GM18873 (cell line): ENCODE measurements around the gene COL27A1.

Experiments
- ATAC-seq: cut with Tn5 transposase; IDR thresholded peaks from one replicate; pipeline ENCODE4 v1.9.1; 2021; ENCODE audit warnings: mild to moderate bottlenecking, moderate library complexity, moderate number of reproducible peaks; ENCODE audit not compliant: unreplicated experiment, low FRiP score

Gene COL27A1

DNA sequence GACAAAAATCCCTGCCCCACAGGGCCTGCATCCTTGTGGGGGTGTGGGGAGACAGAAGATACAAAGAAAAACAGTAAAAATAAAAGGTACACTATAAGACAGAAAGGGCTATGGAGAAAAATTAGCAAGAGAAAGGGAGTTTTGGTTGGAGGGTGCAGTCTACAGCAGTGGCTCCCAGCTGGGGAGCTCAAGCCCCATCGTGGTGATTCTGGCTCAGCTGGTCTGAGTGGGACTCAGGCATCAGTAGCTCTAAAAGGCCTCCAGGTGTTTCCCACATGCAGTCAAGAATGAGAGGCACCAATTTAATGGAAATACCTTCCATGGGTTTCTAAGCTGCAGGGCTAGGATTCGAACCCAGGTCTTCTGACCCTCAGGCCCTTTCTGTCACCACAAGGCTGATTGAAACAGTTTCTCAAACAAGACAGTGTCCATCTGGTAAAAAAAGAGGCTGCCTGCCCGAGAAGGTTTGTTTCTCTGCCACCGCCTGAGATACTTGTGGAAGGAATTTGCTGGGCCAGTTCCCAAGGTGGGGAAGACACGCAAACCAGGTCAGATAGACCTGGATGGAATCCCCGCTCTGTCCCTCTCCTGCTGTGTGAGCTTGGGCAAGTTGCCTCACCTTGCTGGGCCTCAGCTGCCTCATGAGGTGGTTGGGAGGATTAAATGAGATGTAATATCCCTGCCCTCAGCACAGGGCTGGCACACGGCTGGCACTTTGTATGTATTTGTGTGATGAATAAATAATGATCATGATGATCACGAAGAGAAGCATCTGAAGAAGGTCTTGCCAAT lies 43.1 kb downstream of the COL27A1 start:
- ATAC-seq = no peak

DNA sequence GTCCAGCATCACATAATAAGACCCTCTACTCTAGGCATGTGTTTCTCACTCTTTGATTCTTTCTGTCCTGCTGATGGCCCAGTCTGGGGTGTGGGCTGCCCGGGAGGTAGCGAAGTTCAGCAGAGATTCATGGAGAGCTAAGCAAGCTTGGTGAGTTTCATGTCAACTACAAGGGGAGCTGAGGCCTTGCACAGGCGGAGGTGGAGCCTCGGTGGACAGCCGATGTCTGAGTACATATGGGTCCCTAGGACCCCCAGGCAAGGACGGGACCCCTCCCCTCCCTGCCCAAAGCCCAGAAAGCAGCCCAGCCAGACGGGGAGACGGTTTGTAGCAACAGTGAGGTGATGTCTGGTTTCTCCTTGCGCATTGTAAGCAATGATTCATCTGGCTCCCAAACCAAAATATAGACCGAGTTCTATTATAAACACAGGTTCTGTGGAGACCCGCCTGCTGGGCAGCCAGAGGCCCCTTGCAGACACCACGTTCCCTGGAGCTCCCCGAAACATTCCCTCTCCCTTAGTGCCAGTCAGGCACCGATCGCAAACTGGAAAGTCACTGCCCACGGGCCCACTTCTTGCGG lies 45.5 kb downstream of the COL27A1 start:
- ATAC-seq = no peak

DNA sequence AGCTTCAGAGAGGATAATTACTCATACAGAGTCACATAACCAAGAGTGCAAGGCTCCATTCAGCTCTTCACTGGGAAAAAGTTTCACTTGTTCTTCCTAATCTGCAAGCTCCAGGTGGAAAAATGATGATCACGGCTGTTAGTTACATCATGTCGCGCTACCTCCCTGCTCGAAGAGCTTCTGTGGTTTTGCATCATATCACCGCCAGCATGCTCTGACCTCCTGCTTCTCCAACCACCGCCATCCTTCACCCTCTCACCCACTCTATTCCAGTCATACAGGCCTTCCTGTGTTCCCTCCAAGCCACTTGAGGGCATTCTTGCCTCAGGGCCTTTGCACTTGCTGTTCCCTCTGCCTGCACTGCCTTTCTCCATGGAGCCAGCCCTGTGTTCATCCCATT lies 47.1 kb downstream of the COL27A1 start:
- no peak for ATAC-seq

DNA sequence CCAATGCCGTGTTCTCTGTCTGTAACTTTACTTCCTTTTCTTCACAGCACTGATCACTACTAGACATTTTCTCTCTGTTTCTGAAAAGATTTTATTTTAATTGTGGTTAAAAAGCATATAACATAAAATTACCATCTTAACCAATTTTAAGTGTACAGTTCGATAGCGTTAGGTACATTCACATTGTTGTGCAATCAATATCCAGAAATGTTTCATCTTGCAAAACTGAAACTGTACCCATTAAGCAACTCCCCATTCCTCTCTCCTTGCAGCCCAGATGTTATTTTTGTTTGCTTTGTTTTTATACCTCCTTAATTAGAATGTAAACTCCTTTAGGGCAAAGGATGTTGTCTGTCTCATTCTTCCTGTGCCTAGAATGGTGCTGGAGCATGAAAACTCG lies 47.5 kb downstream of the COL27A1 start:
- ATAC-seq = no peak

DNA sequence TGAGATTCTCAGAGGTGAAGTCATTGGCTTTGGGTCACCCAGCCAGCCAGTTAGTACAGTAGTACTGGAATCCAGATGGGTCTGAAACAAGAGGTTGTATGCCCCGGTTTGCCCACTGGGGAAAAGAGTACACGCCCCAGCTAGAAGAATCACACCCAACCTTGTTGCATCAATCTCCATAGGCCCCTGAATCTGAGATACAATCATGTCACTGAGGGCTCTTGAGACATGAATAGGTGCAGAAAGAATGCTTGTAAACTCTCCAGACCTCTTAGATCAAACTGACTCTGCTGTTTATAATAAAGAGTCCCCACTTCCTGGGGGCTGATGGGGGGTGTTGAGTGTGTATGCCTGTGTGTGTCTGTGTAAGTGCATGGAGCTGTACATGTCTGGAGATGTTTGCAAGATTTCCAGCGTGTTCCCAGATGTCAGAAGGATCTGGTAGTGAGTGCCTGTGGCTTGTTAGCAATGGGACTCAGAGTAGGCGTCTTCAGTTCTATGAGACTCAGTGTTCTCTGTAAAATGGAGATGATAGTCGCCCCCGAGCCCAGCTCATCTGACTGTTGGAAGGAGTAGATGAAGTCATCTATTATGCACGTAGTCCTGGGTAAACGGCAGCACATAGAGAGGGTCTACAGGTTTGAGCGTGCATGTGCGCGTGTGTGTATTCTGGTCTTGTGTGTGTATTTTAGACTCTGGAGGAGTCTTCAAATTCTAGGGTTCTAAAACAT lies 48.2 kb downstream of the COL27A1 start:
- no peak for ATAC-seq

DNA sequence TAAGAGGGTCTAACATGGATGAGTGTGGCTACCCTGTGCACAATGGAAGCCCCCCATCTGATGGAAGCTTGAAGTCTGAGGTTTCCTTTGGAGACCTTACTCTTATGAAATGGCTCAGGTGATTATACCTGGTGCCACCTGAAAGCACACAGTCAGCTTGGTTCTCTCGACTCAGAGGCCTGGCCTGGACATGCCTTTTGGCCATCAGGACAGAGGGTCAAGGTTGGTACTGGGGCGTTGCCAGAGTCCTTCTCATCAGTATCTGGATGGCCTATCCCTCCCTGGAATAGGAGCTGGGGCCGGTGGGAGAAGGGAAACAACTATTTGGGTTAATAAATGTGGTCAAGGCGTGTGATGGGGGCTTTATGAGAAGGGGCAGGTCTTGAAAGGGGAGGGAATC lies 48.9 kb downstream of the COL27A1 start:
- ATAC-seq = no peak

DNA sequence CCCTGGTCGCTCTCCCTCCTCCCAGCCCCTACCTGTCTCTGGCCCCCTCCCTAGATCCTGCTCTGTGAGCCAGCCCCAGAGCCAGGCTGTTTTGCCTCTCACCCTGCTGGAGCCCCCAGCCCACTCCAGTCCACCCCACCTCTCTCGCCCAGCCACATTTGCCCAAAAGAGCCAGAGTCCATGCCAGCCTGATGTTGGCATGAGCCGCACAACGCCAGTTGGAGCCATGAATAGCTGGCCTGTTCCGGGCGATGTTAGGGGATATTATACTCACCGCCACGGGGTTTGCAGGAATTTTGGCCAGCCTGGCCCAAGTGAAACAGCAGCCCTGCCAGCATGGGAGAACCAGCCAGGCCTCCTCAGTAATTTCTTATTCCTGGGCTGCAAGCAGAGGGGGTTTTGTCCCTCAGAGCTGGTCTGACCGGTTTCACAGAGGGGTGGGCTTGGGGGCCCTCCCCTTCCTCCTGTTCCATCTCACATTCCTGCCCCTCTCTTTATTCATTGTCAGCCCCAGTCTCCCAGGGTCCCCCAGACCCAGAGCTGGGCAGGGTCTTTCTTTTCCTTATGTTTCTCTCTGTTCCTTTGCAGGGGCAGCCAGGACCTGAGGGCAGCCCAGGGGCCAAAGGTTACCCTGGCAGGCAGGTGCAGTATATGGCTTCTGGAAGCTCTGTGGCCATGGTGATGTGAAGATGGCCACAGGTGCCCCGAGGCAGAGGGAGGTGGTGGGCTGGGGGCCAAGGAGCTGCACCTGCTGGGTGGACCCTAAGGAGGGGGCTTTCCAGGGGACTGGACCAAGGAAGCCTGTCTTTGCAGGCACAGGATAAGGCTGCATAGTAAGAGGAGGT lies 50.1 kb downstream of the COL27A1 start:
- no peak for ATAC-seq

DNA sequence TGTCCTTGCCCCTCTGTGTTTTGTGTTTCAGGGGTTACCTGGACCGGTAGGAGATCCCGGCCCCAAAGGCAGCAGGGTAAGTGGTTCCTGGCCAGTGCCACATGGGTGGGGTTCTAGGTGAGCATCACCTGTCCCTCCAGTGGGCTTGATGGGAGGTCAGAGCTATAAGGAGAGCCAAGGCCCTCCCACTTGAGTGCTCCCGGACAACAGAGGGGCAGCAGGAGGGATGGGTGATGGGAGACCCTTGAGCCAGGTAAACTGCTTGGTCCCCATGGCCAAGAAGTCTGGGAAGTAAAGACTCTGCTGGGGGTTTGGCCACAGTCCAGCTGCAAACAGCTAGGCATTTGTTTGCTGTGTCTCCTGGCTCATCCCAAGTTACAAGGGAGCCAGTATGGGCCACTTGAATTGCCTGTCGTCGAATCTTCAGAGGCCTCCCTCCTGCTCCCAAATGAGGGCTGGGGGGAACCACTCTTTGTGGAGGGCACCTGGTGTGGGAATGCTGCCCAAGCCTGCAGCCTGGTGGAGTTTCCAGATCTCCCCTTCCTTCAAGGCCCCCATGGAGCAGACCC lies 51.0 kb downstream of the COL27A1 start:
- no peak for ATAC-seq

DNA sequence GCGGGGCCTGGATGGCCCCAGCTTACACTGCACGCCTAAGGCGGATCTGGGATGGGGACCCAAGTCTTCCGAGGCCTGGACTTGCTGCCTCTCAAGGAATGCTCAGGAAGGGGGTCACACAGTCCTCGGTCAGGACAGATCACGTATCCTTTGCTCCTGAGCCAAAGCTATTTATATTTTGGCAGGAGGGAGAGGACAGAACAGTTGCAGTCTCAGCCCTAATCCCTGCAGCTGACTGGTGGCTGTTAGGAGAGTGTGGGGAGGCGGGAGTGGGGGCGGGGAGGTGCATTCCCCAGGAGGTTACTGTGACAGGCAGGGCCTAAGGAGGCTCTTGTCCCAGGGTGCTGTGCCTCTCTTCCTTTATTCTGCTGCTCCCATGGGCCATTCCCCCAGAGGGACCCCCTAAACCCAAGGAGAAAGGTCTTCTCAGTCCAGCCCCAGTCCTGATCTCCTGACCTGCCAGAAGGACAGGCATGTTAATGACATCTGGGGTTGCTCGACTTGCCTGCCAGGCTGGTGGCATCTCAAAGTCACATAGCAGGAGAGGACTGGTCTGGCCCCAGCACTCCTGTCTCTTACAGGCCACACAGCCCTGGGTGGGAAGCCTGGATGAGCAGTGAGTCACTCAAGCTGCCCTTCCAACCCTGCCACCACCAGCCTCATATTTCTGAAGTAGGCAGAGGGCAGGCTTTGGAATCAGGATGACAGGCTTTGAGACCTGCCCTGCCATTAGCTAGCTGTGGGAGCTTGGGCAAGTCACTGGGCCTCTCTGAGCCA lies 51.9 kb downstream of the COL27A1 start:
- no peak for ATAC-seq

DNA sequence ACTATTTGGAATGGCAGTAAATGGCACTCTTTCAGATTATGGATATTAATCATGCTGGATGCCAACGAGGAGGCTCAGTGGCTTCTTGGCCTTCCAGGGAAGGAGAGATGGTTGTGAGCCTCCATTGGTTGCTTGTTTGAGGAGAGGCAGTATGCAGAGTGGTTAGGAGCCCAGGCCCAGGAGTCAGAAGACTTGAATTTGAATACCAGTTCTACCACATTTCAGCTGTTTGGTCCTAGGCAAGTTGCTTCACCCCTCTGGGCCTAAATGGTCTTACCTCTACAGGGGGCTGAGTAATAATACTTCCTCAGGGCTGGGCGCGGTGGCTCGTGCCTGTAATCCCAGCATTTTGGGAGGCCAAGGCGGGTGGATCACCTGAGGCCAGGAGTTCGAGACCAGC lies 52.5 kb downstream of the COL27A1 start:
- no peak for ATAC-seq

DNA sequence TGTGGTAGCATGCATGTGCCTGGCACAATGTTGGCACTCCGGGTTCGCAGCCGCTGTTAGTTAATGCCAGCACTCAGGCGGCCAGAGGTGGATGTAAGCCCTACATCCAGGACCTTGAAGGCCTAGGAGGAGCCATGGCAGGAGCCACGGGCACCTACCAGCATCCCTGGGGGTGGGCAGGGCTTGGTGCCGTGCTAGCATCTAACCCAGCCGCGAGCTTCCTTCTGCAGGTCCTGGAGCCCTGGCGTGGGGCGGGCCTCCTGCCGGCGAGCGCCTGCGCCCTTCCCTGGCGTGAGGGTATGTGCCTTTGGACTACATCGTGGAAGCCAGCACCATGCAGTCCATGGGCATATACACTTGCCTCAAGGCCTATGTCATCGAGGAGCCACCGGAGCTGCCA lies 53.8 kb downstream of the COL27A1 start:
- ATAC-seq = no peak

DNA sequence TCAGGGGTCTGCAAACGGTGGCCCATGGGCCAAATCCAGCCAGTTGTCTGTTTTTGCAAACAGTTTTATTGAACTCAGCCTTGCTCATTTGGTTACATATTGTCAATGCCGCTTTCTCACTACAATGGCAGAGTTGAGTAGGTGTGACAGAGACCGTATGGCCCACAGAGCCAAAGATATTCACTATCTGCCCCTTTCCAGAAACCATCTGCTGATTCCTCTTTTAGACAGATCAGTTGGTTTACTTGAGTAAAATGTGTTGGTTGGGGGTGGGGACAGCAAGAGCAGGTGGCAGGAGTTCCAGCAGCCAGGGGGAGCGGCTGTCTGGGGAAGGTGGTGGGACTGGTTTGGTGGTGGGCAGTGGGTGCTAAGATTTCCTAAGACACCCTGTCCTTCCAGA lies 54.8 kb downstream of the COL27A1 start:
- ATAC-seq = no peak

DNA sequence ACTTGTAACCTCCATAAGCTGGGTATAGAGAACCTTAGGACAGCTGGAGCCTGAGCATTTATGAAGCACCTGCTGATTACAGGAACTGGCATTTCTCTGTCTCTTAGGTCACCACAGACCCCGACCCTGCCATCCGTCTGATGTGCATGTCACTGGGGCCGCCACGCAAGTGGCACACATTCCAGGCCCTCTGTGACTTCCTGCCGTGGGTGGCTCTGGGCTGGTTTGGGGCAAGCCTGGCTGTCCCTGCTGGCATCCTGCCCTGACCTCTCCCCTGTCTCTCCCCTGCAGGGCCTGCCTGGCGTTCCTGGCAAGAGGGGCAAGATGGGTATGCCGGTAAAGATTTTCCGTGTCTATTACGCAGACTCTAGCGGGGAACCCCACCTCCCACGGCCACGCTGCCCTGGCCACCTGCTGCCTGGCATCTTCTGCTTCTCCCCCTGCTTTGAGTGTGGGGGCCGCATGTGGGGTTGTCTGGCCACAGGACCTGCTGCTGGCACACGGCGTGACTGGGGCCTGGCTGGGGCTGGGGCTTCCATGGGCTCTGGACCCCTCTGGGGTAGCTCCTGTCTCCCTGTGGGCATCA lies 55.4 kb downstream of the COL27A1 start:
- ATAC-seq = no peak

DNA sequence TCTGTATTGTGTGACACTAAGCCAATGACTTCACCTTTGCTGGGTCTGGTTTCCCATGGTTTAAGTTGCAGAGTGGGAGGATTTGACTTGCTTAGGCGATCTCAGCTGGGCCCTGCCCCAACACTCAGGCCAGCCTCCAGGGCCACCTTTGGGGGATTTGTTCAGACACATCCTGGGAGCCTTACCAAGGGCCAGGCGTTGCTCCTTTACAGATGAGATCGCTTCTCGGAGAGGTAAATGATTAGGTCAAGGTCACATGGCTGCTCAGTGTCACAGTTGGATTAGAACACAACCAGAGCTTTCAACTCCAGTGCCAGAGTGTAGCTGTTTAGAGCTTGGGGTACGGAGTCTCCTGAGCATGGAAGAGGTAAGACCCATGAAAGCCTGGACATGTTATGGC lies 57.5 kb downstream of the COL27A1 start:
- no peak for ATAC-seq

DNA sequence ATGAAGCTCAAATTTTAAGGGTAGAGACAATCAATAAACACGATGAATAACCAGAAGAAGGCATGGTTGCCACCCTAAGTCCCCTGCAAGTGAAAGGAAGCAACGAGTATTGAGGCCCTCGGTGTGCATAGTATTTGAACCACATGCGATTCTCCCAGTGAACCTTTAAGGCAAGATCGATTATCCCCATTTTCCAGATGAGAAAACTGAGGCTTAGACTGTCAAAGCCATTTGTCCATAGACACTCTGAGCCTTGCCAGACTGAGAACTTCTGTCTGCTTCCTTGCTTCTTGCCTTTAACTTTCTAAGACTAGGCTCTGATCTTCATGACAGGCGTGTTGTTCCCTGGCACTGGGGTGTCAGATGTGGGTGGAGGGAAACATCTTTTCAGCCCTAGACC lies 58.2 kb downstream of the COL27A1 start:
- no peak for ATAC-seq

DNA sequence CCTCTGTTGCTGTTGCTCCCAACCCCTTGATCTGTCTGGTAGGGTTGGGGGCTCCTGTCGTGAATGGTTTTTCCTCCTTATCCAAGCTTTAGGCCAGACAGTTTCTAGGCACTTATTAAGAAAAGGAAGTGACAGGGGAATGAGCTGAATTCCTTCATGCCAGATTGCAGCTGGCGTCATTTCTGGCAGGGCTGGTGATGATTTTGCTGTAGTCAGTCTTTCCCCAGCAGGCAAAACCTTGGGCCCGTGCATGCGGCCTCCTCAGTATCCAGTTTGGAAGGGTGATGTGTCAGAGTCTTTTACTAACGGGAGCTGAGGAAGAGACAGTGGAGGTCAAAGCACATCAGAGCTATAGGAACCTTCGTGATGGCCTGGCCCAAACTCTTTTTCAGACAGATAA lies 58.8 kb downstream of the COL27A1 start:
- no peak for ATAC-seq

DNA sequence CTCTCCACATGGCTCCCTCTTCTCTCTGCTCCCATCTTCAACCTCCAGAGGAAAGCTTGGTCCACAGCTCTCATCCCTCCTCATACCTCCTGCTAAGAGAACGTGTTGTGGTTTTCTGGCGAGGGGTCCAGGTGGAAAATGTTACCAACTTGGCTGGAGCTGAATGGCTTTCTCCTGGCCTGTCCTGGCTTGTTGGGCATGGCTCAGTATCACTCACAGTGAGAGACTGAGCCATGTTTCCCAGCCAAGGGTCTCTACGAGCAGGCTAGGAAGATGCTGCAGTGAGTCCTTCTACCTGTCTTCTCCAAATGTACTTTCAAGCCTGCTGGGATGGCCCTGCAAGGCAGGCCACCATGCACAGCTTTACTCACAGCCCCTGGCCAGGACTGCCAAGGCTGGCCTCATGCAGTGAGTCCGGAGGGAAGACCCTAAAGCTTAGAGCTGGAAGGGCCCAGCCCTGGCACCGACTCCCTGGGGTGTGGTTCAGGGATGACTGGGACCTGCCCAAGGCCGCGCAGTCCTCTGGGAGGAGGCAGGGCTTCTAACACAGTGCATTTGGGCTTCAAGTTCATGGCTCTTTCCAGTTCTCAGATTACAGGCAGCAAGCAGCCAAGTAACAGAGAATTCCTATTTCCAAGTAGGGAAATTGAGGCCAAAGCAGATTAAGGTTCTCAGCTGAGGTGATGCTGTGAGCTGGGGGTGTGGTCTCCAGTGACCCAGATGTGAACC lies 59.5 kb downstream of the COL27A1 start:
- no peak for ATAC-seq

DNA sequence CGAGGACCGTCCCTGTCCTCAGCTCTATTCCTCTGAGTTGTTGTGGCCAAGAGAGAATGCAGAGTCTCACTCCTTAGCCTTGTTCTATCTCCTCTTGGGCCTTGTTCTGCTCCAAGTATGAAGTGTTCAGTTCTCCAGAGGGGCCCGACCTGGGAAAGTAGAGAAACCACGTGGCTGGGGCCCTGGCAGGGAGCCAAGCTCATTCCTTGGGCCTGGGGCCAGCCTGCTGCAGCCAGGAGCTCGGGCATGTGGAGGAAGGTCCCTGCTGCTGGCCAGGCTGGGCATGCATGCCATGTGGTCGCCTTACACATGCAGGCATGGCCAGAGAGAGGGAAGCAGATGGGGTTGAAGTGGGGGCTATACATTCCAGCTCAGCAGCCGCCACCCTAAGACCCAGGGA lies 60.7 kb downstream of the COL27A1 start:
- no peak for ATAC-seq

DNA sequence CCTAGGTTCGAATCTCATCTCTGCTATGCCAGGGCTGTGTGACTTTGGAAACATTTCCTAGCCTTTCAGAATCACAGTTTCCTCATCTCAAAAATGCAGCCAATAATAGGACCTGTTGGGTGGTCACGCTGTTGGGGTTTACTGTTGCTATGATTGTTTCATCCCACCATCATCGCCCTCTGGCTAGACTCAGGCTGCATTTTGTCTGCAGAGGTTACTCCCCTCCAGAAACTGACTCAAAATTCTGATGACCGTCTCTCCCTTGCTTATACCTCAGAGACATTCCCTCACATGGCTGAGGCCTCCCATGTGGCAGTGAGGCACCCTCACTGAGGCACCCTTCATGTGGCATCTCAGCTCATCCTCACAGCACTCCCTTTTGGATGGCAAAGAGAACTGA lies 61.6 kb downstream of the COL27A1 start:
- ATAC-seq = no peak
